T-cell (primary cell): Measurements from ENCODE around the gene RBM18. TPM values are rescaled to one million over a fixed set of nuclear protein-coding genes. Genes with fewer than 3 reads are reported as not detected.

Experiments
- ATAC-seq, 4 experiments: fragments of 200-7000 bp in 3 of 4; fragments of 150-1000 bp in 1 of 4; cut with Tn5 transposase; replicated peaks in 1 of 4; 1 replicate in 3 of 4; 2 replicates in 1 of 4; pipeline ENCODE4 v1.10.0; 2021; ENCODE audit warnings: moderate library complexity in 3 of 4, mild to moderate bottlenecking in 2 of 4, moderate number of reproducible peaks in 1 of 4
- CTCF ChIA-PET, 2 donors: fragments of 300-600 bp; sonication (Branson Sonifier 250); formaldehyde crosslinking; loops; one replicate each; lab custom pipeline; 2022; ENCODE audit warnings: antibody characterized with exemption in 2 of 2; lab: Charles Lee
- POLR2A ChIA-PET, 2 donors: fragments of 300-600 bp; sonication (Branson Sonifier 250); formaldehyde crosslinking; loops; one replicate each; lab custom pipeline; 2022; ENCODE audit warnings: antibody characterized with exemption in 2 of 2; lab: Charles Lee
- DNase-seq, 35 experiments: peaks; one replicate each; pipeline versions ENCODE4 v3.0.0 to v3.0.0-alpha.2; 2013 to 2023
- H3K27ac ChIP-seq: one replicate; pipeline ENCODE4 v1.5.1; 2013; ENCODE audit warnings: low read length
- H3K27me3 ChIP-seq, 2 experiments: replicated peaks in 1 of 2; 1 replicate in 1 of 2; 2 replicates in 1 of 2; pipeline versions ENCODE4 v1.6.1 to v1.7.0; 2013; ENCODE audit warnings: low read length in 1 of 2, mixed read lengths in 1 of 2; ENCODE audit not compliant: control insufficient read depth in 2 of 2, insufficient read depth in 2 of 2; ENCODE audit errors: extremely low read depth in 1 of 2
- H3K36me3 ChIP-seq, 2 donors: 1 replicate in 1 of 2; 2 replicates in 1 of 2; pipeline versions ENCODE4 v1.6.1 to v1.7.0; 2013; ENCODE audit warnings: low read length in 1 of 2; ENCODE audit not compliant: control insufficient read depth in 2 of 2, insufficient read depth in 1 of 2; ENCODE audit errors: extremely low read depth in 1 of 2
- H3K4me1 ChIP-seq, 2 experiments: 1 replicate in 1 of 2; 2 replicates in 1 of 2; pipeline versions ENCODE4 v1.6.1 to v1.7.0; 2013; ENCODE audit warnings: low read length in 2 of 2, mixed read lengths in 1 of 2; ENCODE audit not compliant: insufficient read depth in 2 of 2, control insufficient read depth in 1 of 2; ENCODE audit errors: extremely low read depth in 1 of 2
- H3K4me3 ChIP-seq, 2 donors: 1 replicate in 1 of 2; 2 replicates in 1 of 2; pipeline versions ENCODE4 v1.5.1 to v1.7.0; 2013; ENCODE audit warnings: mild to moderate bottlenecking in 2 of 2, low read length in 1 of 2, moderate library complexity in 1 of 2; ENCODE audit not compliant: control insufficient read depth in 1 of 2; ENCODE audit errors: extremely low read depth in 1 of 2
- H3K9me3 ChIP-seq: 2 replicates; pipeline ENCODE4 v1.7.0; 2013
- H3K27ac Mint-ChIP-seq, 2 donors: one replicate each; pipeline ENCODE4 v1.8.0; 2020 to 2021; ENCODE audit warnings: mild to moderate bottlenecking in 2 of 2, mixed read lengths in 2 of 2
- H3K27me3 Mint-ChIP-seq, 2 donors: one replicate each; pipeline ENCODE4 v1.8.0; 2021 to 2022; ENCODE audit warnings: mixed read lengths in 2 of 2
- H3K36me3 Mint-ChIP-seq: one replicate; pipeline ENCODE4 v1.8.0; 2021; ENCODE audit warnings: mixed read lengths
- H3K4me1 Mint-ChIP-seq, 3 donors: one replicate each; pipeline ENCODE4 v1.8.0; 2020 to 2022; ENCODE audit warnings: mixed read lengths in 3 of 3, mild to moderate bottlenecking in 1 of 3
- H3K4me3 Mint-ChIP-seq, 3 donors: one replicate each; pipeline ENCODE4 v1.8.0; 2020 to 2022; ENCODE audit warnings: mild to moderate bottlenecking in 3 of 3, mixed read lengths in 3 of 3, moderate library complexity in 3 of 3
- H3K9me3 Mint-ChIP-seq, 3 donors: one replicate each; pipeline ENCODE4 v1.8.0; 2020 to 2022; ENCODE audit warnings: mixed read lengths in 3 of 3
- WGBS: methylation state at CpG from one replicate; pipeline ENCODE4 v1.1.5; 2013; ENCODE audit warnings: missing lambda C conversion rate; ENCODE audit not compliant: insufficient coverage; 5-methylcytosine and 5-hydroxymethylcytosine counted together
- total RNA-seq, 35 experiments: library from RNA in 6 of 35; stranded (reverse) in 6 of 35; fragments of 120-200 nt in 1 of 35; gene quantifications; one replicate each; pipeline versions ENCODE4 v1.2.1 to v1.2.4 and lab custom pipeline; 2013 to 2026

RBM18 gene
- total RNA-seq, 5 donors from 2014 or later (not counting 1 experiment from before 2014, with no cell fraction given): 15.8 to 19.9 (median 17.5) TPM

DNA sequence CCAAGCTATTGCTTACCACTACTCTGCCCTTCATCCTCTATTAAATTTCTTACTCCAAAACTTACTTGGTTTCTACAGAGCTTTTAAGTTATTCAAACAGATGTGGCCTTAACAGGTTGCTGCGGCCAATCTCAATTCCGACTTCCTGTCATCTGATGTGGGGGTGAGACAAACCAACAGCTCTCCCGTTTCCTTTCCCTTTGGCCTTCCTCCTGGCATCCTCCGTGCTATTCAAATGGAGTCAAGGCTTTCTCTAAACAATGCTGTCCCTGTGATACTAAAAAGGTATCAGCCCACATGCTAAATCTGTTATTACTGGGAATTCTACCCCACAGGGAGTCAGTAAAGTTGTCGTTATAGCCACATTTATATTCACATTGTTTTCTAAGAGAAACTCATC is 11.8 kb downstream of the RBM18 start:
- Histone ChIP-seq H3K4me1 (no peaks in the 10 kb centered on the region), H3K27me3 (no peaks in the 10 kb centered on the region), H3K36me3 (peaks cover 8 to 72% of the 10 kb centered on the region in 2 donors), H3K9me3 (no peaks in the 10 kb centered on the region), H3K27ac (no peak overlapping the region), H3K4me3 (no peak overlapping the region)
- Mint-ChIP-seq H3K4me1 (peaks cover 5 to 23% (median 22%) of the 10 kb centered on the region in 3 donors), H3K4me3 (peak overlapping the region in 1 of 3 donors; percentile 0), H3K27ac (no peak overlapping the region), H3K27me3 (no peaks in the 10 kb centered on the region), H3K9me3 (no peaks in the 10 kb centered on the region), H3K36me3 (peaks cover 42% of the 10 kb centered on the region)
- ATAC-seq (no peak), DNase-seq (no peak)
- POLR2A ChIA-PET: interaction anchor here in 1 of 2 donors (0.6 kb wide), 1 partner anchor 51 kb away, joined by 10 read pairs; no protein-coding TSS in a partner anchor
- CTCF ChIA-PET: no interaction called here
- WGBS: 90% methylated on average over 2 of the region's 5 CpGs

DNA sequence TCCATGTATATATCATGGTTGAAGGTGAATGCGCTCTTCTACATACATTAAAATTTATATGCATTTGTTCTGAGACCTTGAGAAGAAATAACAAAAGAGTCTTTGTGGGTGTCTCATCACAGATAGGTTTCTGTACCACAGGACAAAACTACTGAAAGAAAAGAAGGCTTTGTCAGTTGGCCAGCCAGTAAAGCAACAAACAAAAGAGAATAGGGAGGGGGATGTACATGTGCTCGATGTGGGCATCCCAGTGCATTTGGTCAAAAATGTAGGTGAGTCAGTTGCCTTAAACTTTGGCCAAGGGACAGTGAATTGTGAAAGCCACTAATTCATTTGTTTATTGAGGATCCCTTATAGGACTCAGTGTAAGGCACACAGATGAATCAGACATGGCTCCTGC is 13.3 kb downstream of the RBM18 start:
- POLR2A ChIA-PET: no interaction called here
- CTCF ChIA-PET: interaction anchor here (0.5 to 0.6 kb wide), 2 partner anchors 67 to 568 kb away, joined by 4 to 6 read pairs; no protein-coding TSS in a partner anchor
- Mint-ChIP-seq H3K36me3 (peaks cover 48% of the 10 kb centered on the region), H3K9me3 (no peaks in the 10 kb centered on the region), H3K4me3 (no peak overlapping the region), H3K27ac (no peak overlapping the region), H3K4me1 (peaks cover 0 to 17% (median 16%) of the 10 kb centered on the region in 3 donors), H3K27me3 (no peaks in the 10 kb centered on the region)
- Histone ChIP-seq H3K9me3 (no peaks in the 10 kb centered on the region), H3K4me3 (no peak overlapping the region), H3K4me1 (no peaks in the 10 kb centered on the region), H3K36me3 (peaks cover 8 to 81% of the 10 kb centered on the region in 2 donors), H3K27ac (no peak overlapping the region), H3K27me3 (no peaks in the 10 kb centered on the region)
- ATAC-seq: no peak
- DNase-seq: no peak
- 100% methylated on average over 1 of the region's 2 CpGs for WGBS

DNA sequence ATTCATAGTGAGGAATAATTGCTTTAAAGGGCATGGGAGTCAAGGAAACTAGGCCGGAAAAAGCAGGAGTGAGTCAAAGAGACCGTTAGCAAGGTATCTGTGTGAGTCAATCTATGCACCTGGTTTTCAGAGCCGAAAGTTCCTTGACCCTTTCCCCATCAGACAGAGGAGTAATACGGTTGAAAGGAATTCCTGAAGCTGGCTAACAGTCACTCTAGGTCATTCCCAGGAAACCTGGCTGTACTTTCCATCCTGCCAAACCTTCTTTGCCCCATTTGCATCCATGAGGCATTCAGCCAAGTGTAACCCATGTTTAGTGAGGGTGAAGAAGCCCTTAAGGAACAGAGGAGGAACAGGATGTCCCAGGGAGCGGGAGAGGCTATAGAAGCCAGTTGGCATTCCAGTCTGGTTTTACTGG is 16.2 kb downstream of the RBM18 start:
- no peak overlapping the region for H3K27ac Mint-ChIP-seq
- H3K4me3 Mint-ChIP-seq: no peak overlapping the region
- H3K4me1 Mint-ChIP-seq: peaks cover 0 to 6% (median 5%) of the 10 kb centered on the region in 3 donors
- H3K36me3 ChIP-seq: peaks cover 8 to 93% of the 10 kb centered on the region in 2 donors
- H3K27me3 ChIP-seq: no peaks in the 10 kb centered on the region
- no peaks in the 10 kb centered on the region for H3K4me1 ChIP-seq
- H3K27me3 Mint-ChIP-seq: no peaks in the 10 kb centered on the region
- H3K27ac ChIP-seq: no peak overlapping the region
- peaks cover 59% of the 10 kb centered on the region for H3K36me3 Mint-ChIP-seq
- POLR2A ChIA-PET: no interaction called here
- no peak overlapping the region for H3K4me3 ChIP-seq
- no peaks in the 10 kb centered on the region for H3K9me3 Mint-ChIP-seq
- CTCF ChIA-PET: no interaction called here
- DNase-seq (no peak), ATAC-seq (no peak)
- no peaks in the 10 kb centered on the region for H3K9me3 ChIP-seq
- 96% methylated on average over 4 of the region's 5 CpGs for WGBS

DNA sequence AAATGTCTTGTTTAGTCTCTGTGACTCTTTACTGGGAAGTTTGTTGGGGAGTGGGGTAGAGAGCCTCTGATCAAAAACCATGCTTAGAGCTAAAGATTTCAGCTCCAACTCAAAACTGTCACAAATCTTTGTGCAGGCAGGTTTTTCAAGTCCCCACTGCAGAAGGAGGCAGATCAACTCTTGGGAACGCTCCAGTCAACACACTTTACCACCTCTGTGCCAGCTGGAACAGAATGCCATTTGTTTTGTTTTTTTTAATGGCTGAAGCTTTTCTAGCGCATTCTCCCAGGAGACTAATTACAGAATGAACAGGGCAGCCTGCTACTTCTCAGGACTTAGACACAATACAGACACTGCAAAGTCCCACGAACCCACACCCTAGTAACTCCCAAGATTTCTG is 18.0 kb downstream of the RBM18 start:
- H3K36me3 Mint-ChIP-seq: peaks cover 59% of the 10 kb centered on the region
- no peaks in the 10 kb centered on the region for H3K27me3 ChIP-seq
- no peak overlapping the region for H3K4me3 Mint-ChIP-seq
- WGBS: no CpG with 5 or more reads among the region's 3 CpGs
- no peaks in the 10 kb centered on the region for H3K9me3 ChIP-seq
- H3K4me1 ChIP-seq: no peaks in the 10 kb centered on the region
- POLR2A ChIA-PET: no interaction called here
- DNase-seq: no peak
- no peak for ATAC-seq
- no peaks in the 10 kb centered on the region for H3K4me1 Mint-ChIP-seq
- H3K27ac ChIP-seq: no peak overlapping the region
- H3K27ac Mint-ChIP-seq: no peak overlapping the region
- H3K36me3 ChIP-seq: peaks cover 8 to 93% of the 10 kb centered on the region in 2 donors
- CTCF ChIA-PET: no interaction called here
- H3K9me3 Mint-ChIP-seq: no peaks in the 10 kb centered on the region
- H3K4me3 ChIP-seq: no peak overlapping the region
- H3K27me3 Mint-ChIP-seq: no peaks in the 10 kb centered on the region

DNA sequence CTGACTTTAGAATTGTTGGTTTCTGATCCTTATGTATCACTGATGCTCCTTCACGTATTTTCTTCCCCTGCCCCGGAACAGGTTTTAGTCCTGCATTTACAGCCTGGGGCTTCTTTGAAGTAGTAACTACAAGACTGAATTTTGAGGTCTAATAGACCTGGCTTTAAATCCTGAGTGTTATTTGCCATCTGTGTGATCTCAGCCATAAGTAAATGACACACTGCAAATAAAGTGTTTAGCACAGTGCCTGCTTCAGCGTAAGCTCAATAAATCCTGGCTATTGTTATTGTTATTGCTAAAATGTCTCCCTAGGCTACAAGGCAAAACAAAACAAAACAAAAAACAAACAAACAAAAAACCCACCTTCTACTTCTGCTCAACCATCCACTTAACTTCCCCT is 20.3 kb downstream of the RBM18 start:
- ATAC-seq (no peak), DNase-seq (no peak)
- Histone ChIP-seq H3K9me3 (no peaks in the 10 kb centered on the region), H3K4me3 (no peak overlapping the region), H3K27ac (no peak overlapping the region), H3K36me3 (peaks cover 8 to 88% of the 10 kb centered on the region in 2 donors), H3K4me1 (no peaks in the 10 kb centered on the region), H3K27me3 (no peaks in the 10 kb centered on the region)
- Mint-ChIP-seq H3K36me3 (peaks cover 58% of the 10 kb centered on the region), H3K27ac (no peak overlapping the region), H3K9me3 (no peaks in the 10 kb centered on the region), H3K4me1 (no peaks in the 10 kb centered on the region), H3K4me3 (no peak overlapping the region), H3K27me3 (no peaks in the 10 kb centered on the region)
- POLR2A ChIA-PET: no interaction called here
- WGBS: 100% methylated on average over 1 of the region's 3 CpGs
- CTCF ChIA-PET: no interaction called here

- Mint-ChIP-seq H3K9me3 (no peaks in the 10 kb centered on the region), H3K4me3 (no peak overlapping the region), H3K36me3 (peaks cover 42% of the 10 kb centered on the region), H3K27ac (no peak overlapping the region), H3K4me1 (no peaks in the 10 kb centered on the region), H3K27me3 (no peaks in the 10 kb centered on the region)
- ATAC-seq (no peak), DNase-seq (no peak)
- POLR2A ChIA-PET: no interaction called here
- Histone ChIP-seq H3K27ac (no peak overlapping the region), H3K4me3 (no peak overlapping the region), H3K9me3 (no peaks in the 10 kb centered on the region), H3K36me3 (peaks cover 0 to 42% of the 10 kb centered on the region in 2 donors), H3K4me1 (no peaks in the 10 kb centered on the region), H3K27me3 (no peaks in the 10 kb centered on the region)
- CTCF ChIA-PET: no interaction called here
- 80% methylated on average over 1 of the region's 5 CpGs for WGBS
Measured at GRCh38 chr9:122239722-122240121, 24.9 kb downstream of the RBM18 start.

DNA sequence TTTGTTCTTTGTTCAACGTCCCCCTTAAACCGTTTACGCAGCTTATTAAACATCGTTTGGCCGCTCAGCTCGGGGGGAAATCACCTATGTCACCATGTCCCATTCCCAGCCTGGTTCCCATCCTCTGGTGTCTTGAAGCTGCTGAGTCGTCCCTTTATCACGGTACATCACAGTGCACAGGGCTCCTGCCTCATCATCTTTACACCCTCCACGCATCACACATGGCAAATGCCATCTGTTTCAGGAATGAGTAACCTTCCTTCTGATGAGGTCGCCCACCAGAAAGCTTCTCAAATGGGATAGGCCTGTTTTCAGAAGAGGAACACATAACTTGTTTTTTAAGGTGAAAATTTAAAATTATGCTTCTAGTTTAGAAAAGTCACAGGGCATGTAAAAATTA is 28.0 kb downstream of the RBM18 start:
- H3K4me1 Mint-ChIP-seq: no peaks in the 10 kb centered on the region
- Histone ChIP-seq H3K4me1 (no peaks in the 10 kb centered on the region), H3K4me3 (no peak overlapping the region), H3K36me3 (peaks cover 0 to 14% of the 10 kb centered on the region in 2 donors), H3K27ac (no peak overlapping the region), H3K27me3 (no peaks in the 10 kb centered on the region), H3K9me3 (no peaks in the 10 kb centered on the region)
- peaks cover 21% of the 10 kb centered on the region for H3K36me3 Mint-ChIP-seq
- ChIA-PET CTCF (no interaction called here), POLR2A (no interaction called here)
- H3K9me3 Mint-ChIP-seq: no peaks in the 10 kb centered on the region
- WGBS: 95% methylated on average over 7 of the region's 10 CpGs
- DNase-seq: no peak
- no peak overlapping the region for H3K27ac Mint-ChIP-seq
- H3K4me3 Mint-ChIP-seq: no peak overlapping the region
- ATAC-seq: no peak
- H3K27me3 Mint-ChIP-seq: no peaks in the 10 kb centered on the region
